Neural crest cell (in vitro differentiated cells): ENCODE data around the gene DUSP15. TPM values are rescaled to one million over a fixed set of nuclear protein-coding genes. Genes with fewer than 3 reads are reported as not detected.
A peak's percentile ranks its signal among the peaks of the same experiment; 100 is the strongest.

Experiments
- DNase-seq: peaks from one replicate; pipeline ENCODE4 v3.0.0; 2021; ENCODE audit warnings: low read depth, mixed read lengths, low spot score
- H3K27ac Mint-ChIP-seq: one replicate; pipeline ENCODE4 v1.8.0; 2021; ENCODE audit warnings: mild to moderate bottlenecking, mixed read lengths; ENCODE audit not compliant: unreplicated experiment
- H3K27me3 Mint-ChIP-seq: 2 replicates; pipeline ENCODE4 v1.8.0; 2021; ENCODE audit warnings: low read depth, mild to moderate bottlenecking, mixed read lengths
- H3K36me3 Mint-ChIP-seq: 2 replicates; pipeline ENCODE4 v1.8.0; 2021; ENCODE audit warnings: low read depth, mild to moderate bottlenecking, mixed read lengths
- H3K4me1 Mint-ChIP-seq: 2 replicates; pipeline ENCODE4 v1.8.0; 2021; ENCODE audit warnings: mixed read lengths
- H3K4me3 Mint-ChIP-seq: one replicate; pipeline ENCODE4 v1.8.0; 2021; ENCODE audit warnings: mild to moderate bottlenecking, mixed read lengths
- H3K9me3 Mint-ChIP-seq: 2 replicates; pipeline ENCODE4 v1.8.0; 2021; ENCODE audit warnings: mixed read lengths
- CTCF ChIP-seq: fragments of 200-600 bp; sonication (generic); conservative IDR thresholded peaks from 2 replicates; pipeline ENCODE4 v1.5.0; 2021; ENCODE audit warnings: antibody characterized with exemption, mild to moderate bottlenecking
- total RNA-seq: library from RNA; stranded (reverse); gene quantifications from 2 replicates; pipeline ENCODE4 v1.2.1, GENCODE V29; 2021

The DUSP15 gene
- total RNA-seq, 1 donor from 2014 or later: 13.5 TPM

GRCh38 chr20:31883829-31884228, 13.5 kb upstream of the DUSP15 start:
- no peaks in the 10 kb centered on the region for H3K9me3 Mint-ChIP-seq
- no peaks in the 10 kb centered on the region for H3K36me3 Mint-ChIP-seq
- H3K27me3 Mint-ChIP-seq: peaks cover 24% of the 10 kb centered on the region
- H3K27ac Mint-ChIP-seq: no peak overlapping the region
- peaks cover 19% of the 10 kb centered on the region for H3K4me1 Mint-ChIP-seq
- TF ChIP-seq CTCF: no peak
- no peak for DNase-seq
- no peak overlapping the region for H3K4me3 Mint-ChIP-seq

GRCh38 chr20:31881945-31882344, 11.6 kb upstream of the DUSP15 start:
- Mint-ChIP-seq H3K27me3 (peaks cover 19% of the 10 kb centered on the region), H3K4me3 (peak overlapping the region; percentile 97), H3K36me3 (no peaks in the 10 kb centered on the region), H3K27ac (no peak overlapping the region), H3K4me1 (peaks cover 19% of the 10 kb centered on the region), H3K9me3 (no peaks in the 10 kb centered on the region)
- DNase-seq: no peak
- no peak for TF ChIP-seq CTCF

- no peaks in the 10 kb centered on the region for H3K36me3 Mint-ChIP-seq
- peak overlapping the region; percentile 97 for H3K4me3 Mint-ChIP-seq
- peaks cover 19% of the 10 kb centered on the region for H3K4me1 Mint-ChIP-seq
- TF ChIP-seq CTCF: no peak
- H3K27ac Mint-ChIP-seq: peak overlapping the region; percentile 98
- DNase-seq: peak; percentile 97
- peaks cover 6% of the 10 kb centered on the region for H3K27me3 Mint-ChIP-seq
- H3K9me3 Mint-ChIP-seq: no peaks in the 10 kb centered on the region
These were observed 9.0 kb upstream of the DUSP15 start for GRCh38 chr20:31879143-31879987.

GRCh38 chr20:31877684-31878083, 7.4 kb upstream of the DUSP15 start:
- Mint-ChIP-seq H3K9me3 (no peaks in the 10 kb centered on the region), H3K36me3 (no peaks in the 10 kb centered on the region), H3K27ac (no peak overlapping the region), H3K27me3 (peaks cover 5% of the 10 kb centered on the region), H3K4me3 (no peak overlapping the region), H3K4me1 (peaks cover 19% of the 10 kb centered on the region)
- no peak for DNase-seq
- TF ChIP-seq CTCF: no peak

GRCh38 chr20:31875671-31876070, 5.3 kb upstream of the DUSP15 start:
- no peaks in the 10 kb centered on the region for H3K36me3 Mint-ChIP-seq
- TF ChIP-seq CTCF: no peak
- H3K4me3 Mint-ChIP-seq: no peak overlapping the region
- H3K27me3 Mint-ChIP-seq: peaks cover 3% of the 10 kb centered on the region
- no peak overlapping the region for H3K27ac Mint-ChIP-seq
- peaks cover 22% of the 10 kb centered on the region for H3K4me1 Mint-ChIP-seq
- no peaks in the 10 kb centered on the region for H3K9me3 Mint-ChIP-seq
- DNase-seq: no peak
